PC-3 (cell line): ENCODE data around the gene DNAH10.

Experiments
- EZH2 ChIP-seq: fragments of 300-600 bp; sonication (generic); IDR thresholded peaks from one replicate; pipeline ENCODE4 v1.6.1; 2017; ENCODE audit warnings: antibody characterized with exemption, mild to moderate bottlenecking, low read length; ENCODE audit not compliant: unreplicated experiment
- TF ChIP-seq, protein P1 (sequence below): fragments of 300-600 bp; sonication (generic); conservative IDR thresholded peaks from 2 replicates; pipeline ENCODE4 v1.5.1; 2017; ENCODE audit warnings: antibody characterized with exemption, low read depth, mild to moderate bottlenecking, low read length

DNA sequence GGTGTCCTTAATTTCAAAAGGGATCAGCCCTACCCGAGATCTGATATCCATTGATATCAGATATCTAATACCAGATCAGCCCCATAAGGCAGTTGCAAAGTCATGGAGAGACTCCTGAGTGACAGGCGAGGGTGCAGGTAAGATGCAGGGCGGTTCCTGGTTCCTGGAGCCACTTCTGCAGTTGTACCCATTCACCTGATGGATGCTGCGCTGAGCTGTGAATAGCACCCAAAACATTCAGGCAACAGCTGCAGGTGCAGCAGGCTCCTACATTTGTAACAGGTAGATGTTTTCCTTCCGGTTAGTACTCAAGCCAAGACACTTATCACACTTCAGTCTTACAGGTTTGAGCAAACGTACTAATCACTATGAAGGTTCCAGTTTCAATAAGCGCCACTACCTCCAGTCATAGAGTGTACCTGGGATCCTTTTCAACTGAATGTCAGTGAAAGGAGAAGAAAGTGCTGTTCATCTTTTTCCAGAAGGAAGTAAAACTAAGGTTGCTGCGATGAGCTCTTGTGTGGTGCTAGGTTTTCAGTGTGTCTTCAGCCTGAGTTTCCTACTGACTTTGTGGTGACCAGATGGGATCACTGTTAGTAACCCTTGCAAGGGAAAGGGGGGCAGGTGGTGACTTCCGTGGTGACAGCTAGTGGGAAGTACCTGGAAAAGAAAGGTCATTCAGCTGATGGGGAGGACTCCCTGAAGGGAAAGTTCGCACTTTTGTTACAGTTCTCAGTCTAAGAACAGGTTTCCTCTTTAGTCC, 48.1 kb upstream of the DNAH10 start:
- TF ChIP-seq, protein P1, sequence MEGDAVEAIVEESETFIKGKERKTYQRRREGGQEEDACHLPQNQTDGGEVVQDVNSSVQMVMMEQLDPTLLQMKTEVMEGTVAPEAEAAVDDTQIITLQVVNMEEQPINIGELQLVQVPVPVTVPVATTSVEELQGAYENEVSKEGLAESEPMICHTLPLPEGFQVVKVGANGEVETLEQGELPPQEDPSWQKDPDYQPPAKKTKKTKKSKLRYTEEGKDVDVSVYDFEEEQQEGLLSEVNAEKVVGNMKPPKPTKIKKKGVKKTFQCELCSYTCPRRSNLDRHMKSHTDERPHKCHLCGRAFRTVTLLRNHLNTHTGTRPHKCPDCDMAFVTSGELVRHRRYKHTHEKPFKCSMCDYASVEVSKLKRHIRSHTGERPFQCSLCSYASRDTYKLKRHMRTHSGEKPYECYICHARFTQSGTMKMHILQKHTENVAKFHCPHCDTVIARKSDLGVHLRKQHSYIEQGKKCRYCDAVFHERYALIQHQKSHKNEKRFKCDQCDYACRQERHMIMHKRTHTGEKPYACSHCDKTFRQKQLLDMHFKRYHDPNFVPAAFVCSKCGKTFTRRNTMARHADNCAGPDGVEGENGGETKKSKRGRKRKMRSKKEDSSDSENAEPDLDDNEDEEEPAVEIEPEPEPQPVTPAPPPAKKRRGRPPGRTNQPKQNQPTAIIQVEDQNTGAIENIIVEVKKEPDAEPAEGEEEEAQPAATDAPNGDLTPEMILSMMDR: no peak
- no peak for TF ChIP-seq EZH2
